ENCODE measurements around the gene USP38. TPM values are rescaled to one million over a fixed set of nuclear protein-coding genes. Genes with fewer than 3 reads are reported as not detected.

USP38 gene
- total and polyA plus RNA-seq, 2 of the 4 experiments (the other 2 are of a cell fraction) = 5.5 to 17.0 TPM

- no TSS peak for BruUV-seq (replicated peaks)
- H2BK5ac ChIP-seq (ENCODE audit: low read depth, low read length, poor library complexity, severe bottlenecking) = no peak overlapping the region
- no peak overlapping the region for H2BK120ac ChIP-seq (ENCODE audit: low read depth, low read length)
- no peak overlapping the region for H2AK5ac ChIP-seq (ENCODE audit: low read depth, low read length)
- H3K9me3 ChIP-seq (ENCODE audit: control insufficient read depth, insufficient read depth, low read length) = no peaks in the 10 kb centered on the region
- peaks cover under 1% of the 10 kb centered on the region; the same call in 1 of the 2 replicates for H3K9me1 ChIP-seq (ENCODE audit: insufficient read depth, low read length)
- H3K27me3 ChIP-seq (ENCODE audit: control insufficient read depth, insufficient read depth, low read length) = no peaks in the 10 kb centered on the region
- no peak overlapping the region for H2AFZ ChIP-seq (replicated peaks; ENCODE audit: low read length, poor library complexity)
- H3K4me1 ChIP-seq (ENCODE audit: control insufficient read depth, insufficient read depth, low read length) = peaks cover 7% of the 10 kb centered on the region
- no peak overlapping the region for H3K27ac ChIP-seq (ENCODE audit: insufficient read depth, low read length)
- H2BK20ac ChIP-seq (ENCODE audit: low read depth, low read length) = no peak overlapping the region
- H2BK15ac ChIP-seq (ENCODE audit: low read depth, low read length) = no peak overlapping the region
- no peak for TF ChIP-seq MXI1 (IDR thresholded peaks at IDR 0.05; ENCODE audit: borderline replicate concordance, low read depth, low read length)
- no peak for TF ChIP-seq POLR2A (IDR thresholded peaks at IDR 0.05; ENCODE audit: low read depth, low read length)
- no peak for TF ChIP-seq ELK1 (IDR thresholded peaks at IDR 0.05; ENCODE audit: borderline replicate concordance, low read depth, low read length)
- TF ChIP-seq CTCF (conservative IDR thresholded peaks at IDR 0.05; ENCODE audit: low read depth, low read length) = no peak
- no peak for TF ChIP-seq RCOR1 (IDR thresholded peaks at IDR 0.05; ENCODE audit: insufficient replicate concordance, low read length)
- TF ChIP-seq USF2 (IDR thresholded peaks at IDR 0.05; ENCODE audit: low read depth, low read length) = no peak
- TF ChIP-seq RAD21 (IDR thresholded peaks at IDR 0.05; ENCODE audit: low read length) = no peak
- no peak for TF ChIP-seq RFX5 (IDR thresholded peaks at IDR 0.05; ENCODE audit: low read depth, low read length)
- no peak for TF ChIP-seq MAZ (IDR thresholded peaks at IDR 0.05; ENCODE audit: borderline replicate concordance, low read depth, low read length)
- TF ChIP-seq SMC3 (IDR thresholded peaks at IDR 0.05; ENCODE audit: low read depth, low read length) = no peak
- TF ChIP-seq CEBPB (IDR thresholded peaks at IDR 0.05; ENCODE audit: low read depth, low read length) = no peak
- no peak for TF ChIP-seq CHD1 (IDR thresholded peaks at IDR 0.05; ENCODE audit: low read depth, low read length)
- no peak for TF ChIP-seq NFE2L2 (IDR thresholded peaks at IDR 0.05; ENCODE audit: low read depth, low read length)
- TF ChIP-seq FOS (IDR thresholded peaks at IDR 0.05; ENCODE audit: low read depth, low read length) = no peak
- TF ChIP-seq MAFK (IDR thresholded peaks at IDR 0.05; ENCODE audit: low read depth, low read length) = no peak
- no peak for TF ChIP-seq BHLHE40 (IDR thresholded peaks at IDR 0.05; ENCODE audit: low read depth, low read length)
- no peak overlapping the region for H3K4me2 ChIP-seq (ENCODE audit: low read depth, low read length)
- CTCF ChIA-PET = no interaction called here
- POLR2A ChIA-PET (ENCODE audit: unreplicated experiment) = no interaction called here
- H4K5ac ChIP-seq (ENCODE audit: low read depth, low read length) = no peak overlapping the region
- H3K4me3 ChIP-seq (ENCODE audit: insufficient read depth, low read depth, low read length) = no peak overlapping the region
- H3K9ac ChIP-seq (ENCODE audit: low read depth, low read length) = no peak overlapping the region
- no peak overlapping the region for H2AK9ac ChIP-seq (replicated peaks; ENCODE audit: low read depth, low read length, poor library complexity)
- H4K20me1 ChIP-seq (ENCODE audit: insufficient read depth, low read length) = no peaks in the 10 kb centered on the region
- in situ Hi-C loops (cut with MboI; ENCODE audit: low sequenced_read_pairs) = no loop called here
- WGBS, 2 experiments (ENCODE audit: extremely low coverage in 2 of 2, insufficient read length in 1 of 2) = 80% methylated on average over 1 of the region's 4 CpGs; no CpG with 5 or more reads in 1 of the 2 experiments
- no peaks in the 10 kb centered on the region for H3K79me1 ChIP-seq (ENCODE audit: low read depth in 1 of 2, low read length in 2 of 2)
- no peak for DNase-seq
- no peak overlapping the region for H3K23ac ChIP-seq (ENCODE audit: low read depth, low read length)
- H3K56ac ChIP-seq (ENCODE audit: extremely low read depth, insufficient read depth, low read length) = no peak overlapping the region
- no peaks in the 10 kb centered on the region for H3K36me3 ChIP-seq (ENCODE audit: control insufficient read depth, insufficient read depth, low read length)
- no peak overlapping the region for H4K8ac ChIP-seq (ENCODE audit: low read depth in 2 of 2, low read length in 2 of 2)
- dilution Hi-C loops (cut with HindIII; ENCODE audit: low sequenced_read_pairs, unreplicated experiment) = no loop called here
- H3K18ac ChIP-seq (ENCODE audit: low read depth, low read length) = no peak overlapping the region
- H3K4ac ChIP-seq (ENCODE audit: low read depth, low read length) = no peak overlapping the region
- no peak overlapping the region for H3K14ac ChIP-seq (replicated peaks; ENCODE audit: low read depth, low read length)
- intact Hi-C loops (cut with micrococcal nuclease) = no loop called here
- no peak overlapping the region for H4K91ac ChIP-seq (ENCODE audit: insufficient read depth, low read depth, low read length)
- no peak for ATAC-seq (ENCODE audit: low read depth)
These were observed 62.3 kb downstream of the USP38 start for GRCh38 chr4:143246977-143247376.

Measured in IMR-90 (cell line).